K562 (cell line): ENCODE measurements around the gene MSS51.

Source experiments
- CBX3 ChIP-seq, 2 experiments: IDR thresholded peaks; 1 replicate in 1 of 2; 2 replicates in 1 of 2; pipeline ENCODE4 v1.6.1; 2012; ENCODE audit warnings: inconsistent platforms in 2 of 2, low read length in 2 of 2, borderline replicate concordance in 1 of 2, control low read depth in 1 of 2
- CTCF ChIP-seq, 3 experiments: IDR thresholded peaks in 2 of 3; conservative IDR thresholded peaks in 1 of 3; 2 replicates each; pipeline ENCODE4 v1.5.1; 2011 to 2012; ENCODE audit warnings: low read length in 3 of 3, mild to moderate bottlenecking in 3 of 3, control low read depth in 2 of 3, improper control_type of control experiment in 1 of 3, inconsistent platforms in 1 of 3, low read depth in 1 of 3, mixed read lengths in 1 of 3, moderate library complexity in 1 of 3; ENCODE audit not compliant: insufficient read depth in 2 of 3
- GTF2F1 ChIP-seq: IDR thresholded peaks from 2 replicates; pipeline ENCODE4 v1.6.1; 2011; ENCODE audit warnings: low read depth, low read length, improper control_type of control experiment
- HDAC2 ChIP-seq: fragments of 450-650 bp; IDR thresholded peaks from 2 replicates; pipeline ENCODE4 v1.6.1; 2016; ENCODE audit warnings: mild to moderate bottlenecking
- POLR2AphosphoS5 ChIP-seq: IDR thresholded peaks from 2 replicates; pipeline ENCODE4 v1.6.1; 2011; ENCODE audit warnings: mild to moderate bottlenecking, low read depth, low read length, moderate library complexity; ENCODE audit not compliant: control insufficient read depth, insufficient read depth
- RCOR1 ChIP-seq, 2 experiments: IDR thresholded peaks; 2 replicates each; pipeline ENCODE4 v1.6.1; 2012; ENCODE audit warnings: low read depth in 2 of 2, low read length in 2 of 2, borderline replicate concordance in 1 of 2, improper control_type of control experiment in 1 of 2
- SMC3 ChIP-seq: conservative IDR thresholded peaks from 2 replicates; pipeline ENCODE4 v1.6.1; 2011; ENCODE audit warnings: low read depth, low read length, improper control_type of control experiment; ENCODE audit not compliant: insufficient read depth
- ZNF197 ChIP-seq: fragments of 200-800 bp; sonication (Bioruptor generic); IDR thresholded peaks from 2 replicates; pipeline ENCODE4 v1.6.1; 2016; ENCODE audit warnings: low read depth, missing genetic modification characterization, missing compliant biosample characterization

GRCh38 chr10:73432646-73433537, 469 bp downstream of the MSS51 start:
- TF ChIP-seq CBX3 (IDR thresholded peaks at IDR 0.05; ENCODE audit: borderline replicate concordance in 1 of 2, low read length in 2 of 2) = no peak
- TF ChIP-seq RCOR1 (IDR thresholded peaks at IDR 0.05; ENCODE audit: borderline replicate concordance in 1 of 2, low read depth in 2 of 2, low read length in 2 of 2) = no peak
- TF ChIP-seq HDAC2 = no peak
- no peak for TF ChIP-seq CTCF (IDR thresholded peaks at IDR 0.05 in 2 of 3, conservative IDR thresholded peaks at IDR 0.05 in 1 of 3; ENCODE audit: insufficient read depth in 2 of 3, low read depth in 1 of 3, low read length in 3 of 3)
- no peak for TF ChIP-seq GTF2F1
- no peak for TF ChIP-seq SMC3
- TF ChIP-seq POLR2AphosphoS5 = no peak
- TF ChIP-seq ZNF197 (CRISPR knock-in tag) = no peak
